ENCODE data around the gene GALNT13.

Gene GALNT13

GRCh38 chr2:153886833-153887232, 15.1 kb downstream of the GALNT13 start:
- H3K9ac ChIP-seq (ENCODE audit: low read depth, low read length, poor library complexity, severe bottlenecking), result no peak overlapping the region
- no peaks in the 10 kb centered on the region for H3K9me3 ChIP-seq (ENCODE audit: insufficient read depth, low read depth, low read length)
- TF ChIP-seq CTCF (conservative IDR thresholded peaks at IDR 0.05; ENCODE audit: low read length) (no peak), EZH2phosphoT487 (IDR thresholded peaks at IDR 0.05; ENCODE audit: borderline replicate concordance) (no peak)
- no peaks in the 10 kb centered on the region for H3K36me3 ChIP-seq (ENCODE audit: insufficient read depth, low read length)
- H3K27me3 ChIP-seq (ENCODE audit: insufficient read depth, low read length, poor library complexity, severe bottlenecking), result no peaks in the 10 kb centered on the region
- no peaks in the 10 kb centered on the region for H4K20me1 ChIP-seq (ENCODE audit: insufficient read depth, low read length, poor library complexity, severe bottlenecking)
- no peak overlapping the region for H3K4me3 ChIP-seq (ENCODE audit: low read length, poor library complexity, severe bottlenecking)
- H3K4me2 ChIP-seq (ENCODE audit: low read depth, low read length, poor library complexity, severe bottlenecking), result no peak overlapping the region
- no peaks in the 10 kb centered on the region for H3K4me1 ChIP-seq (ENCODE audit: insufficient read depth, low read length, poor library complexity, severe bottlenecking)
- H3K9me2 ChIP-seq (replicated peaks; ENCODE audit: low read depth, low read length), result no peaks in the 10 kb centered on the region
- no peak overlapping the region for H2AFZ ChIP-seq (ENCODE audit: low read length)
- H3K79me2 ChIP-seq (ENCODE audit: insufficient read depth, low read length), result no peaks in the 10 kb centered on the region
- H3F3A ChIP-seq (ENCODE audit: low read depth), result no peaks in the 10 kb centered on the region

- no peaks in the 10 kb centered on the region for H3K27me3 ChIP-seq (ENCODE audit: insufficient read depth, low read length, poor library complexity, severe bottlenecking)
- H3K4me1 ChIP-seq (ENCODE audit: insufficient read depth, low read length, poor library complexity, severe bottlenecking), result no peaks in the 10 kb centered on the region
- no peak overlapping the region for H2AFZ ChIP-seq (ENCODE audit: low read length)
- H4K20me1 ChIP-seq (ENCODE audit: insufficient read depth, low read length, poor library complexity, severe bottlenecking), result no peaks in the 10 kb centered on the region
- H3F3A ChIP-seq (ENCODE audit: low read depth), result no peaks in the 10 kb centered on the region
- no peaks in the 10 kb centered on the region for H3K79me2 ChIP-seq (ENCODE audit: insufficient read depth, low read length)
- no peak overlapping the region for H3K4me2 ChIP-seq (ENCODE audit: low read depth, low read length, poor library complexity, severe bottlenecking)
- no peak for TF ChIP-seq CTCF (conservative IDR thresholded peaks at IDR 0.05; ENCODE audit: low read length)
- TF ChIP-seq EZH2phosphoT487 (IDR thresholded peaks at IDR 0.05; ENCODE audit: borderline replicate concordance), result no peak
- no peaks in the 10 kb centered on the region for H3K9me3 ChIP-seq (ENCODE audit: insufficient read depth, low read depth, low read length)
- H3K4me3 ChIP-seq (ENCODE audit: low read length, poor library complexity, severe bottlenecking), result no peak overlapping the region
- H3K36me3 ChIP-seq (ENCODE audit: insufficient read depth, low read length), result no peaks in the 10 kb centered on the region
- no peaks in the 10 kb centered on the region for H3K9me2 ChIP-seq (replicated peaks; ENCODE audit: low read depth, low read length)
- no peak overlapping the region for H3K9ac ChIP-seq (ENCODE audit: low read depth, low read length, poor library complexity, severe bottlenecking)
Measured at GRCh38 chr2:153890576-153890975, 18.9 kb downstream of the GALNT13 start.

GRCh38 chr2:153891051-153891450, 19.3 kb downstream of the GALNT13 start:
- no peaks in the 10 kb centered on the region for H4K20me1 ChIP-seq (ENCODE audit: insufficient read depth, low read length, poor library complexity, severe bottlenecking)
- H3K9me2 ChIP-seq (replicated peaks; ENCODE audit: low read depth, low read length), result no peaks in the 10 kb centered on the region
- H2AFZ ChIP-seq (ENCODE audit: low read length), result no peak overlapping the region
- no peaks in the 10 kb centered on the region for H3K27me3 ChIP-seq (ENCODE audit: insufficient read depth, low read length, poor library complexity, severe bottlenecking)
- TF ChIP-seq CTCF (conservative IDR thresholded peaks at IDR 0.05; ENCODE audit: low read length), result no peak
- no peak for TF ChIP-seq EZH2phosphoT487 (IDR thresholded peaks at IDR 0.05; ENCODE audit: borderline replicate concordance)
- H3K36me3 ChIP-seq (ENCODE audit: insufficient read depth, low read length), result no peaks in the 10 kb centered on the region
- H3K4me3 ChIP-seq (ENCODE audit: low read length, poor library complexity, severe bottlenecking), result no peak overlapping the region
- no peaks in the 10 kb centered on the region for H3K79me2 ChIP-seq (ENCODE audit: insufficient read depth, low read length)
- no peaks in the 10 kb centered on the region for H3K4me1 ChIP-seq (ENCODE audit: insufficient read depth, low read length, poor library complexity, severe bottlenecking)
- H3F3A ChIP-seq (ENCODE audit: low read depth), result no peaks in the 10 kb centered on the region
- H3K9me3 ChIP-seq (ENCODE audit: insufficient read depth, low read depth, low read length), result no peaks in the 10 kb centered on the region
- no peak overlapping the region for H3K4me2 ChIP-seq (ENCODE audit: low read depth, low read length, poor library complexity, severe bottlenecking)
- no peak overlapping the region for H3K9ac ChIP-seq (ENCODE audit: low read depth, low read length, poor library complexity, severe bottlenecking)
